GM18498 (cell line): ENCODE measurements around the gene ARPC1A.
"Not testable (repeated sequence)": the region's sequence is repeated elsewhere in the genome, so short reads cannot be mapped to it uniquely, and the experiment has no call there.

Experiments used
- ATAC-seq: cut with Tn5 transposase; IDR thresholded peaks from one replicate; pipeline ENCODE4 v1.9.1; 2021; ENCODE audit warnings: mild to moderate bottlenecking, moderate library complexity; ENCODE audit not compliant: unreplicated experiment

ARPC1A gene

GRCh38 chr7:99406557-99406956 is 80.9 kb downstream of the ARPC1A start:
- ATAC-seq: no peak

- peak; percentile 7 for ATAC-seq
Measured at GRCh38 chr7:99407872-99408378, 82.2 kb downstream of the ARPC1A start.

DNA sequence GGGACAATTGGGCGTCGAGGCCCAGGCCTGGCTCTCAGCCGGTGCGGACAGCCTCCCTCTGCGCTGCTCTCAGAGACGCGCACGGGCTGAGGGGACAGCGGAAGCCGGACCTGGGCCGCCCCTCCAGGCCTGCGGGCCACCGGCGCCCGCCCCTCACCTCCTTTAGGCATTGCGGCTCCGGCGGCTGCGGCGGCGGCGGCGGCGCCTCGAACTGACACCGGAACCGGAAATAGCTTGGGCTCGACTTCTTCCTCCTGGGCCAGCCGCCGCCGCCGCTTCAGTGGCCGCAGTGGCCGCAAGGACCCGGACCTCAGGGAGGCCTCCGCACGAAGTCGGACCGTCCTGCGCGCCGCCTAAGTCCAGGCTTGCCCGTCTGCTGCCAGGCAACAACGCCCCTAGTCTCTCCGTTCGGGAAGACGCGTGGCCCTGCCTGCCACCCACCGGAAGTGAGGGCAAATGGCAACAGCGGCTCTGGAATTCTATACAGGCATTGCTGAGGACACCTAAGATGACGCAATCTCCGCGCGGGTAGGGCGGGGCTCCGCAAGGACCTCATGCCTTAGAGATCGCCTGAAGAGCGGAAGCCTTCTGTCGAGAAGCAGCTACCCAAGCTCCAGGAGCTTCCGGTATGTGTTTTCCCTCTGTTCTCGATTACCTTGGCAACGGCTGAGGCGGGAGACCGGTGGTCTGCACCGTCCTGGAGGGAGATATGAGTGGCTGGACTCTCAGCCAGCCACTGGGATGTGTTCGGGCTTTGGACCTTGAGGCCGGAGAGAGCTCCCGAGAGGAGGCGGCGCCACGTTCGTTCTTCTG is 82.9 kb downstream of the ARPC1A start, which contains the start of the genes BUD31 and PDAP1:
Gene BUD31 (plus strand): TSS at position 591 of the 813 bp plus-strand sequence. CDS start 2,124 bp downstream, outside the sequence.
Gene PDAP1 (minus strand): TSS at position 219 of the 813 bp plus-strand sequence. CDS start 49 bp downstream, at position 170.
- ATAC-seq: peak; percentile 80

GRCh38 chr7:99409192-99409572 is 83.5 kb downstream of the ARPC1A start:
- ATAC-seq: peak; percentile 8

- ATAC-seq: no peak
Measured at GRCh38 chr7:99409806-99410205, 84.1 kb downstream of the ARPC1A start.

- no peak for ATAC-seq
Measured at GRCh38 chr7:99410635-99411034, 84.9 kb downstream of the ARPC1A start.

- not testable (repeated sequence) for ATAC-seq
Measured at GRCh38 chr7:99415513-99416127, 89.9 kb downstream of the ARPC1A start.
